22Rv1 (cell line): ENCODE results near the gene DAGLA.

Experiments
- H3K27ac ChIP-seq: fragments of 450-650 bp; 2 replicates; pipeline ENCODE4 v1.5.1; 2017
- CTCF ChIP-seq: fragments of 450-650 bp; IDR thresholded peaks from 2 replicates; pipeline ENCODE4 v1.5.1; 2017; ENCODE audit warnings: mild to moderate bottlenecking
- ZFX ChIP-seq: fragments of 450-650 bp; IDR thresholded peaks from 2 replicates; pipeline ENCODE4 v1.6.1; 2017; ENCODE audit warnings: antibody characterized with exemption, borderline replicate concordance

The DAGLA gene

GRCh38 chr11:61642162-61642561 lies 38.0 kb upstream of the DAGLA start:
- TF ChIP-seq ZFX, result no peak
- TF ChIP-seq CTCF, result no peak
- no peak overlapping the region for H3K27ac ChIP-seq

DNA sequence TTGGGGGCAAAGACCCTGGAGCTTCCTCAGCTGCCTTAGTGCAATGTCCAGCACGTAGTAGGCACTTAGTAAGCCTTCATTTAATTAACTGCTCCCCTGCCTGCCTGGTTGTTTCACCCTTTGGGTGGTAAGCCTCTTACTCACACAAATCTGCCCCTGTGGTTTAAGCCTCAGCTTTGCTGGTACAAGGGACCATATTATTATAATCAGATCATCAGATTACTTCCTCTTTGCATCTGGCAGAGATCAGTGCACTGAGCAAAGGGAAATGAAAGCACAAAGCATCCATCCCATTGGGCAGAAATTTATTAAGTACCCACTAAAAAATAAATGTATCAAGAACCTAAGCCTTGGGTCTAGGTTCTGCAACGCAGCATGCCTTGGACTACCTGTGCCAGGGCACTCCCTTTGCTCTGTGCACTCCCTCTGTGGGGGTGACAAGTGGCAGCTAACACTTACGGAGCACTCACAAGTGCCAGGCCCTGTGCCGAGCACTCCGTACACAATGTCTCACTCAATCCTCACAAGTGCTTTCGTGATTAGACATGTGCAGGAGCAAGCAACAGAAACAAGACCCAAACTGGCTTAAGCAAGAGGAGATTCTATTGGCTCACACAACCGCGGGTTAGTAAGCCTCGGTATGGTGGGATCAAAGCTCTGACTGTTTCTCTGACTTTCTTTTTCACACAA lies 34.9 kb upstream of the DAGLA start:
- H3K27ac ChIP-seq, result no peak overlapping the region
- TF ChIP-seq ZFX, result no peak
- no peak for TF ChIP-seq CTCF

GRCh38 chr11:61647529-61647928 lies 32.7 kb upstream of the DAGLA start:
- no peak for TF ChIP-seq ZFX
- TF ChIP-seq CTCF, result no peak
- H3K27ac ChIP-seq, result no peak overlapping the region

GRCh38 chr11:61650781-61651571 lies 29.2 kb upstream of the DAGLA start:
- TF ChIP-seq ZFX (no peak), CTCF (no peak)
- no peak overlapping the region for H3K27ac ChIP-seq

- no peak for TF ChIP-seq CTCF
- TF ChIP-seq ZFX, result no peak
- no peak overlapping the region for H3K27ac ChIP-seq
Measured at GRCh38 chr11:61652135-61652534, 28.1 kb upstream of the DAGLA start.

DNA sequence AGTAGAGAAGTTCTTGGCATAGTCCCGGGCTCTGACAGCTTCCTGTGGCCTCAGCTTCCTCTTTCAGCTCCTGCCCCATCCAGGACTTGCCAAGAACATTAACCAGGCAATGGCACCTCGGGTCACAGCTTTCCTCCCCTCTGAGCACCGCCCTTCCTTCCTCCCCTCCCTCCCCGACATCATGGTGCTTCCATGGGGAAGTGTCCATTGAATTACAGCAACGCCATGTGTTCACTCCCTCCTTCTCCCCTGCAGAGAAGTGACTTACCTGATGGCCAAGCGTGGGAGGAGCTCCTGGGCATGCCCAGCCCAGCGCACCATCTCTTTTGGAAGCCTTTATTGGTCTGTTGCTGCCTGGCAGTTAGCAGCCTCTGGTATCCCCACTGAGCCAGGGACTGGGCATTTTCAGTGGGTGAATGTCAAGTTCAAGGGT lies 25.8 kb upstream of the DAGLA start:
- peak overlapping the region; percentile 62 for H3K27ac ChIP-seq
- no peak for TF ChIP-seq ZFX
- no peak for TF ChIP-seq CTCF

GRCh38 chr11:61655266-61656159 lies 24.7 kb upstream of the DAGLA start:
- peak overlapping the region; percentile 62 for H3K27ac ChIP-seq
